Smooth muscle cell (in vitro differentiated cells): ENCODE data around the gene RAB44. TPM values are rescaled to one million over a fixed set of nuclear protein-coding genes. Genes with fewer than 3 reads are reported as not detected.

Experiments used
- DNase-seq: peaks from one replicate; lab custom pipeline; 2025; ENCODE audit not compliant: unreplicated experiment; lab: John Stamatoyannopoulos, UW
- H2AFZ ChIP-seq: fragments of 200-600 bp; sonication (generic); 2 replicates; pipeline ENCODE4 v1.6.0; 2016; ENCODE audit warnings: antibody characterized with exemption, low read depth, mild to moderate bottlenecking
- H3F3A ChIP-seq: fragments of 200-600 bp; sonication (generic); 2 replicates; pipeline ENCODE4 v1.6.0; 2017; ENCODE audit warnings: antibody characterized with exemption, low read depth
- H3K27ac ChIP-seq: fragments of 200-600 bp; sonication (generic); 2 replicates; pipeline ENCODE4 v1.5.1; 2016; ENCODE audit warnings: low read depth, mild to moderate bottlenecking
- H3K27me3 ChIP-seq: fragments of 200-600 bp; sonication (generic); 2 replicates; pipeline ENCODE4 v1.6.1; 2016; ENCODE audit warnings: low read depth, mild to moderate bottlenecking
- H3K36me3 ChIP-seq: fragments of 200-600 bp; sonication (generic); 2 replicates; pipeline ENCODE4 v1.5.1; 2016; ENCODE audit warnings: low read depth
- H3K4me1 ChIP-seq: fragments of 200-600 bp; sonication (generic); 2 replicates; pipeline ENCODE4 v1.5.1; 2016; ENCODE audit warnings: low read depth
- H3K4me2 ChIP-seq: fragments of 200-600 bp; sonication (generic); 2 replicates; pipeline ENCODE4 v1.6.0; 2016; ENCODE audit warnings: mild to moderate bottlenecking
- H3K4me3 ChIP-seq: fragments of 200-600 bp; sonication (generic); 2 replicates; pipeline ENCODE4 v1.5.1; 2016; ENCODE audit warnings: mild to moderate bottlenecking
- H3K79me2 ChIP-seq: fragments of 200-600 bp; sonication (generic); 2 replicates; pipeline ENCODE4 v1.6.0; 2016; ENCODE audit warnings: low read depth, mild to moderate bottlenecking
- H3K9ac ChIP-seq: fragments of 200-600 bp; sonication (generic); 2 replicates; pipeline ENCODE4 v1.6.0; 2016; ENCODE audit warnings: low read depth
- H3K9me3 ChIP-seq: fragments of 200-600 bp; sonication (generic); replicated peaks from 2 replicates; pipeline ENCODE4 v1.5.1; 2016; ENCODE audit warnings: low read depth
- H4K20me1 ChIP-seq: fragments of 200-600 bp; sonication (generic); 2 replicates; pipeline ENCODE4 v1.6.0; 2016; ENCODE audit warnings: low read depth
- CTCF ChIP-seq: fragments of 200-600 bp; sonication (generic); IDR thresholded peaks from 2 replicates; pipeline ENCODE4 v1.5.1; 2017; ENCODE audit warnings: borderline replicate concordance, mild to moderate bottlenecking, antibody characterized with exemption; ENCODE audit not compliant: insufficient read depth, poor library complexity, severe bottlenecking
- WGBS: methylation state at CpG from one replicate; pipeline ENCODE4 v1.1.7; 2016; ENCODE audit warnings: low lambda C conversion rate; 5-methylcytosine and 5-hydroxymethylcytosine counted together
- polyA plus RNA-seq: library from polyadenylated mRNA; unstranded; fragments of >200 nt; fragmentation: Nextera tagmentation; extraction: Ambion mirVana; gene quantifications from 2 replicates; pipeline ENCODE4 v1.2.1, GENCODE V29; 2016
- total RNA-seq: library from RNA; depleted of rRNA; stranded (reverse); fragments of >200 nt; gene quantifications from 2 replicates; pipeline ENCODE4 v1.2.3, GENCODE V29; 2014

RAB44 gene
- total and polyA plus RNA-seq, 2 experiments from 2014 or later: 0.03 TPM; not detected in 1

GRCh38 chr6:36765594-36766398 lies 68.2 kb downstream of the RAB44 start:
- H3K27me3 ChIP-seq: peaks cover 3% of the 10 kb centered on the region
- H2AFZ ChIP-seq: no peak overlapping the region
- H3K79me2 ChIP-seq: no peaks in the 10 kb centered on the region
- H3F3A ChIP-seq: no peaks in the 10 kb centered on the region
- H3K9me3 ChIP-seq: no peaks in the 10 kb centered on the region
- DNase-seq: peak; percentile 23
- no peaks in the 10 kb centered on the region for H4K20me1 ChIP-seq
- TF ChIP-seq CTCF: peak; percentile 96
- no peaks in the 10 kb centered on the region for H3K4me1 ChIP-seq
- no peak overlapping the region for H3K4me3 ChIP-seq
- no peak overlapping the region for H3K4me2 ChIP-seq
- no peak overlapping the region for H3K27ac ChIP-seq
- H3K9ac ChIP-seq: no peak overlapping the region
- no peaks in the 10 kb centered on the region for H3K36me3 ChIP-seq
- WGBS: 40% methylated on average over 17 of the region's 17 CpGs

GRCh38 chr6:36766399-36766945 lies 68.8 kb downstream of the RAB44 start:
- no peaks in the 10 kb centered on the region for H4K20me1 ChIP-seq
- no peak overlapping the region for H3K4me3 ChIP-seq
- H3K9ac ChIP-seq: no peak overlapping the region
- no peak for DNase-seq
- H3K4me1 ChIP-seq: no peaks in the 10 kb centered on the region
- no peaks in the 10 kb centered on the region for H3K79me2 ChIP-seq
- no peak overlapping the region for H3K4me2 ChIP-seq
- 88% methylated on average over 10 of the region's 10 CpGs for WGBS
- no peaks in the 10 kb centered on the region for H3K9me3 ChIP-seq
- no peak for TF ChIP-seq CTCF
- no peak overlapping the region for H2AFZ ChIP-seq
- no peaks in the 10 kb centered on the region for H3K27me3 ChIP-seq
- H3F3A ChIP-seq: no peaks in the 10 kb centered on the region
- no peak overlapping the region for H3K27ac ChIP-seq
- H3K36me3 ChIP-seq: no peaks in the 10 kb centered on the region

GRCh38 chr6:36769183-36769675 lies 71.6 kb downstream of the RAB44 start:
- Histone ChIP-seq H3K36me3 (no peaks in the 10 kb centered on the region), H3K9ac (no peak overlapping the region), H2AFZ (no peak overlapping the region), H3K27ac (no peak overlapping the region), H3K9me3 (no peaks in the 10 kb centered on the region), H3K79me2 (no peaks in the 10 kb centered on the region), H4K20me1 (no peaks in the 10 kb centered on the region), H3K4me2 (no peak overlapping the region), H3K4me3 (no peak overlapping the region), H3K27me3 (no peaks in the 10 kb centered on the region), H3F3A (no peaks in the 10 kb centered on the region), H3K4me1 (no peaks in the 10 kb centered on the region)
- DNase-seq: no peak
- TF ChIP-seq CTCF: no peak
- 52% methylated on average over 7 of the region's 7 CpGs for WGBS
